HG03442 (cell line): Measurements from ENCODE around the gene MEGF9.

ENCODE experiments used
- ATAC-seq: cut with Tn5 transposase; IDR thresholded peaks from one replicate; pipeline ENCODE4 v1.9.1; 2021; ENCODE audit warnings: mild to moderate bottlenecking, moderate library complexity; ENCODE audit not compliant: unreplicated experiment

The MEGF9 gene

DNA sequence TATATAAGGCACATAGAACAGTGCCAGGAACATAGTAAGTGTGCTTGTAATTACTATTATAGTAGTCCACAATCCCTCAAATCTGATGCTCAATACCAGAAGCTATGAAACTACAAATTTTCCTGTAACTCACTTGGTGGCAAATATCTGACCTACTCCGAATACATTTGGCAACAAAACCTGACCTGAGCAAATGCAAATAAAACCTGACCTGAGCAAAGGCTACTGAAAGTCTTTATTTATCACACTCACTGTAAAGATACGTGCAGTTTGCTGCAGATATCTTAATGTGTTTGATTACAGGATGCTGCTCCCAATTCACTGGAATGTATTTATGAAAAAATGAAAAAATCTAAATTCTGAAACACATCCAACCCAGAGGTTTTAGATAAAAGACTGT lies 7.1 kb downstream of the MEGF9 start:
- no peak for ATAC-seq

DNA sequence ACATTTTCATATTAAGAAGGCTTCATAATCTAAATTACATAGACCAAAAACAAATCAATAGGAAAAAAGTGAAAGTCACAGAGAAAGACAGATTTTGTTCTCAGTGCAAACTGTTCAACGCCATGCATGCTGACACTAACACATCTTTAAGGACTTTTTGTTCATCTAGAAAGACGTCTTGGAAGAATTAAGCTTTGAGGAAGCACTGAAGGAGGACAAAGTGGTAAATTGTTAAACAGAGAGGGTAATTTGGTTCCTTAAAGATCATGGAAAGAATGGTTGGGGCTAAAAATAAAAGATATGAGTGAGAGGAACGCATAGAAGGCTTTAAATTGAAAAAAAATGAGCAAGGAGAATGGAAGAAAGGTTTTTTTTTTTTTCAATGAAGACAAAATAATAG lies 9.1 kb downstream of the MEGF9 start:
- no peak for ATAC-seq

DNA sequence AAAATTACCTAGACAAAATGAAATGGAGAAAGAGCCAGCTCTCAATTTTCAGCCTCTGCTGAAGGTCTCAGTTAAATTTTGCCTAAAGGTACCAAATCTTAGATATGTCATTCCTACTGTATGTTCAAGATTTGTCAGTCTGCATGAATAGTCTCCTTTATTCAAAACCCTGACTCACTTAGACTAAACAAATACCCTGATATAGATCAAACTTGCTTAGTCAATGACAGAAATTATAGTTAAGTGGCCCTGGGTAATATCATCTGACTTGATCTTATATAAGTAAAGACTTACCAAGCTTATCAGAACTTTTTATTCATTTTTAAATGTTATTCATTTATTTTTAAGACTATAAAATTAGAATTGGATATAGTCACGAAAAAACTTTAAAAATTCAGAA lies 12.2 kb downstream of the MEGF9 start:
- no peak for ATAC-seq

DNA sequence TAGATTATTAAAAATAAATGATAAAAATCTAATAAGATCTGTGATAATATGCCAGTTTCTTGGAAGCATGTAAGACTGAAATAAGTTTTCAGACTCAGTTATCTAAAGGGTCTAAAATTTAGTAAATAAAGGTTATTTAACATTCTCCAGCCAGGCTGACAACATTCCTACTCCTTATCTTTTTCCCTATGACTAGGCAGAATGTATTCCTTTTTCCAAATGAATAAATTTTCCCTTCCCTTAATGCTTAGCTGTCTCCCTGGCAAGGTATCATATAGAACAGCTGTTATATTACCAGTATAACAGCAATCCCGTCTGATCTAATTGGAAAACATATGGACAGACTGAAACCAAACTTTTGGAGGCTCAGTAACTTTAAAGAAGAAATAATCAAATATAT lies 13.0 kb downstream of the MEGF9 start:
- no peak for ATAC-seq

DNA sequence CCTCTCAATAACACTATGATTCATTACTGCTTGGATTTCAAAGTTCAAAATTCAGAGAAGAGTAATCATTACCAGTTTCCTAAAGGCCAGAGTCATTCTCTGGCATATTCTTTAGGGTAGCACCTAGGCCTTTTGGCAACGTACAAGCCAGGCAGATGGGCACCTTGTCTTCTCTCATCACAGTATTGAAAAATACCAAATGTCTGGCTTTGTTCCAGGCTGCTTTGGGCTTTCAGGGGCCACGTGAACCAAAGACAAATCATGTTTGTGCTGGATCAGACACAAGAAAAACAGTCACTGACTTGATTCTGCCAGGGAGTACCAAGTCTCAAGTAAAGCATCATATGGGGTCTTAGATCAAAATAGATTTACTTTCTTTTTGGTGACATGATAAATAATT lies 15.5 kb downstream of the MEGF9 start:
- ATAC-seq = no peak

DNA sequence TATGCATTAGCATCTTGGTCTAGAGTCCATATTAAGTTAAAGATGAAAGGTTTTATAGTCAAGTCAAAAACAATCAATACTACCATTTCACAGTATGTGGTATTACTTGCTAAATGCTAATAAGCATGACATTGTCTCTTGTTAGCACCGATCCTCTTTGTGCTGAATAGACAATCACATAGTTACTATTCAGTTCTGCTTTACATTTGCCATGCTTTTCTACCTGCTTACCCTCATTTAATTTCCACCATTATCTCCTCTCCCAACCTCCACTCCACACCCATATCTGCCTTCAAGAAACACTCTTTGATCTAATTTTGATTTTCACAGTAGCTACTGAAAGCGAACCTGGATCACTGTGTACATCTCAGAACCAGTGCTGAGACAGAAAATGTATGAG lies 16.8 kb downstream of the MEGF9 start:
- ATAC-seq = no peak

DNA sequence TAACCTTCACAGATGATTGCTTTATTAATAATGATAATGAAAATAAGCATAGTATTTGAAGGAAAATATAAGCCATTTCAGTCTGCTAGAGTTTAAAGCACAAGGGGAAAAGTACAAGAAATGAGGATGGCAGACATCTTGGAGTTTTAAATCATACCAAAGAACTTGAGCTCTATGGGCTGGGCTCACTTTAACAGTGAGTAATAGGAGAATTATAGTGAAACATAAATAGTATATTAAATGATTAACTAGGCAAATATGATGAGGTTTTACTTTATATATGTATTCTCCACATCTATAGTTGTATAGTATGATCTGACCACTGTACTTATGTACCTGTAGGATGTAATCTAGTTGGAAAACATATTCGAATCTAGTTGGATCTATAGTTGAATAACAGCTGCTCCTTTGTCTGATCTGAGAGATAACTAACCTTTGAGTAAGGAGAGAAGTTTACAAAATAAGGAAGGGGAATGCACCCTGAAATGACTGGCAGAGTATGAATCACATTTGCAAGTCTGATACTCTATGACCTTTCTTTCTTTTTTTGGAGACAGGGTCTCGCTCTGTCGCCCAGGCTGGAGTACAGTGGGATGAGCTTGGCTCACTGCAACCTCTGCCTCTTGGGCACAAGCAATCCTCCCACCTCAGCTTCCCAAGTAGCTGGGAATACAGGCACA lies 17.6 kb downstream of the MEGF9 start:
- ATAC-seq = no peak

DNA sequence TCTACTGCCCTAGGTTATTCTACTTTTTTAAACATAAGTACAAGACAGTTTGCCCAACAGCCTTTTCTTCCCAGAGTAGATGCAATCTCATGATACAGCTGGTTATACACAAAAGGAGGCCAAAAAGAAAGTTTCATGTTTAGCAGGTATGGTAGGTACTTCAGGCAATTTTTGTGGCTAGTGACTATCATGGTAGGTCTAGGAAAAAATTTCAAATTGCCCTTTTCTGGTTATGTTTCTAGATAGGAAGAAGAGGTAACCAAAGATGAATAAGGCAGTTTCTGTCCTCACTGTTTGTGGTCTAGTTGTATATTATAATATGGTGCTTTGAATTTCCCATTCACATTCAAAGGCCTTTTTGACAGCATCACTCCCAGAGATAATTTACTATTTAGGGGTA lies 19.7 kb downstream of the MEGF9 start:
- no peak for ATAC-seq

DNA sequence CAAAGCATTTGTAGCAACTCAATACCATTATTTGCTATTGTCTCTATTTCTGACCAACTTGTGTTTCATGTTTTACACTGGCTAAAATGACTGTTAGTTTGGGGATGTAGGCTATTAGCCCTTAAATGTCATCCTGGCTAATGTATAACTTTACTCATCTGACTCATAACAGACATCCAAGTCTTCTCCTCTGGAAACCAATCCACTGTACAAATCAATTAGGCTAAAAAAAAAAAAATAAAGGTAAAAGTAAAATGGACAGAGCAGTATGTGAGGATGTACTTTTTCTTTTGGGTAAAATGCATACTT lies 20.6 kb downstream of the MEGF9 start:
- peak; percentile 52 for ATAC-seq

DNA sequence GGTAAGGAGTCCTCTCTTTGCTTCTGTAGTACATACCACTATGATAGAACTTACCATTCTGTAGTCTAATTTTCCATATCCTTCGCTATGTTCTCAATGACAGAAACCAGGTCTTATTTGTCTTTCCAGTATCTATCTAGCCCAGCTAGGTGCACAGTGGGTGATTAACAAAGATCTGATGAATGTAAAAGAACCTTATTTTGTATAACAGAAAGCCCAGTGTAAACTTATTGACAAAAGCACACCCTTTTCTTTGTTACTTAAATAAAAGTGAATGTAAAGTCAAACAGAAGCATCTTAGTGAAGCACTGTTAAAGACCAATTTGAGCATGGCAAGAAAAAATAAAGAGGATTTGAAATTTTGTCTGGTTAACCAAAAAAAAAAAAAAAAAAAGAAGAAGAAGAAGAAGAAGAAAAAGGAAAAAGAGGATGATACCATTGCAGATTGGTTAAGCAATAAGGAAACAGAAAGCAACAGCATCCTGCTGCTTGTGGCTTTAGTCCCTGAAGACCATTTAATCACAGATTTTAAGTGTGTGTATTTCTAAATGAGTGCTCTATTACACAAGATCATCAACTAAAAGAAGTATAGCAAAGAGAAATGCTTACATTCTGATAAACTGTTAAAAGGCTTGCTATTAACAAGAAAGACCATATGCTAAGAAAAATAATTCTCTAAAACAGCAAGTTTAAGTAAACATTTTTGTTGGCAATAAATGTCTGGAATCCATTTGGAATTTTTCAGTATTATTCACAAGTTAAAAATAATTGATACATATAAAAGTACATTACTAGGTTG lies 21.2 kb downstream of the MEGF9 start:
- ATAC-seq = peak; percentile 59

DNA sequence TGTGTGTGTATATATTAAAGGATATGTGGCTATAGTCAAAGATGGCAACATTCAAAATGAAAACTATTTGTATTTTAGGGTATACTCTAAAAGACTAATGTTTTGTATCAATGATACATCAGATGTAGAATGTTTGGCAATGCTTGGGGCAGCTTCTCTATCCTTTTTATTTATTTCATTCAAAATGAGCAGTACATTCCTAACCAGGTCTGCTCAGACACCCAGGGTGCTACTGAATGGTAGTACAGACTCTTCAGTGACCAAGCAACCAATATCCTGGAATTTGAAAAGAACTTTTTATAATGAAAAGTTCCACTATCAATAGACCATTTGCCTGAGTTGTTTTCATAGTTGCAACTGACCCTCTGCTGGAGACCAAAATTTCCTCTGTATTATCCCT lies 23.9 kb downstream of the MEGF9 start:
- ATAC-seq = no peak

DNA sequence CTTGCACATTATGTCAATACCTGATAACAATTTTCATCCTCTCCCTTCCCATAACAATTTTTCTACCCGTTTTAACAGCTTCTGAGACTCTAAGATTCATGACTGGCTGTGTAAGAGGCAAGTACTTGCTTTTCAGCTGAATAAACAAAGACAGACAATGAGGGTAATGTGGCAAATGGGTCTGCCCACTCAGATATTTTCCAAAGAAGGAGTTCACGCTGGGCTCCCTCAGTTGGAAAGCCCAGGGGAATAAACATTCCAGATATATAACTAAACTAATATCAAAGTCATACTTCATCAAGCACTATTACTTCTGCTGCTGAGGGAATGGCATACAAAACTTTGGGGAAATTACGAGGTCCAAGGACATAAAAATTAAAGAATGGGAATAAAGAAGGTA lies 24.4 kb downstream of the MEGF9 start:
- ATAC-seq = no peak

DNA sequence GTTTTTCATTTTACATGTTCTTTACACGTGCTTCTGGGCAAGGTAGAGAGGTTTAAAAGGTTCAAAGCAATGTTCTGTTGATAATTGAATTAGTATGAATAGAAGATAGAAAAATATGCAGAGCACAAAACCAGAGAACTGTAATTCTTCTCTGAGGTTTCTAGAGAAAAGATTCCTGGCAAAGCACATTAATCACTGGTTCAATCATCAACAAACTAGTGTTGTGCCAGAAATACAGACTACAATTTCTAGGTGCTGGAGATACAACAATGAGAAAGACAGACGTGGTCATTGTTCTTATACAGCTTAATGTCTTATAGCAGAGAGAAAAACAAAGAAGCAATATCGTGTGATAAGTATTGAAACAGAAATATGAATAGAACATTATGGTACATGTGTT lies 25.5 kb downstream of the MEGF9 start:
- no peak for ATAC-seq

DNA sequence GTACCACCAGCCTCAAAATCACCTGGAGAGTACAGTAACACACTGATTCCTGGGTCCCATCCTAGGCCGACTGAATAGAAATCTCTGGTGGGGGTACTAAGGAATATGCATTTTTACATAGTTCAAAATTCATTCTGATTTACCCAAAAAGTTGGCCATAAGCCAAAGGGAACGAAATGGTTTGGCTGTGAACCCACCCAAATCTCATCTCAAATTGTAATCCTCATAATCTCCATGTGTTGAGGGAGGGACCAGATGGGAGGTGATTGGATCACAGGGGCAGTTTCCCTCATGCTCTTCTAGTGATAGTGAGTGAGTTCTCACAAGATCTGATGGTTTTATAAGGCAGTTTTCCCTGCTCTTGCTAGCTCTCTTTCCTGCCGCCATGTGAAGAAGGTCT lies 31.1 kb downstream of the MEGF9 start:
- no peak for ATAC-seq

DNA sequence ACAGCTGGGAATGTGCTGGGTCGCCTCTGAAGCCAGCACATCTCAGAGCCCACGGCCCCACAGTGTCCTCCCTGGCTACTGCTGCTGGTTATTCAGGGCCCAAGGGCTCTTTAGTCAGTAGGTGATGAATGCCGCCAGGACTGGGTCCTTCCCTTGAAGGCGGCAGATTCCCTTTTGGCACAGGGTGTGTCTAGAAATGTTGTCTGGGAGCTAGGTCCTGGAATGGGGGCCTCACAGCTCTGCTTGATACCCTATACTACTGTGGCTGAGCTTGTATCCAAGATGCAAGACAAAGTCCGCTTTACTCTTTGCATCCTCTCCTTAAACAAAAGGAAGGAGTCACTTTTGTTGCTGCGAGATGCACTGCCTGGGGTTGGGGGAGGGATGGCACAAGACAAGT lies 33.1 kb downstream of the MEGF9 start:
- no peak for ATAC-seq

DNA sequence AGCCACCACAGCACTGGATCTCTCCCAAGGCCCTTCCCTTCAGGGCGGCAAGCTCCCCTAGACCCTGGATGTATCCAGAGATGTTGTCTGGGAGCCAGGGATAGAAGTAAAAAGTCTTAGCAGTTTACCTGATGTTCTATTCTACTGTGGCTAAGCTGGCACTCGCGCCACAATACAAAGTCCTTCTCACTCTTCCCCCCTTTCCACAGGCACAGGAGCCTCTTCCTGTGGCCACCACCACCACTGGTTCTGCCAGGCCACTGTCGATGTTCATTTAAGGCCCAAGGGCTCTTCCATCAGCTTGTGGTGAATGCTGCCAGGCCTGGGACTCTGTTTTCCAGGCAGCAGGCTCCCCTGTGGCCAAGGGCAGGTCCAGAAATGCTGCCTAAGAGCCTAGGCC lies 33.7 kb downstream of the MEGF9 start:
- no peak for ATAC-seq

DNA sequence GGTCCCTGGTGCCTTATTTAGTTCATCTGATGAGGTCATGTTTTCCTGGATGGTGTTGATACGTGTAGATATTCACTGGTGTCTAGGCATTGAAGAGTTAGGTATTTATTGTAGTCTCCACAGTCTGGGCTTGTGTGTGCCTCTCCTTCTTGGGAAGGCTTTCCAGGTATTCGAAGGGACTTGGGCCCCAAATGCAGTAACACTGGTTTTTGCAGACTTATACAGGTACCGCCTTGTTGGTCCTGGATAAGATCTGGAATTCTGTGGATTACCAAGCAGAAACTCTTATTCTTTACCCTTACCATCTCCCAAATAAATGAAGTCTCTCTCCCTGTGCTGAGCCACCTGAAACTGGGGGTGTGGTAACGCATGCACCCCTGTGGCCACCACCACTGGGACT lies 34.1 kb downstream of the MEGF9 start:
- ATAC-seq = no peak

DNA sequence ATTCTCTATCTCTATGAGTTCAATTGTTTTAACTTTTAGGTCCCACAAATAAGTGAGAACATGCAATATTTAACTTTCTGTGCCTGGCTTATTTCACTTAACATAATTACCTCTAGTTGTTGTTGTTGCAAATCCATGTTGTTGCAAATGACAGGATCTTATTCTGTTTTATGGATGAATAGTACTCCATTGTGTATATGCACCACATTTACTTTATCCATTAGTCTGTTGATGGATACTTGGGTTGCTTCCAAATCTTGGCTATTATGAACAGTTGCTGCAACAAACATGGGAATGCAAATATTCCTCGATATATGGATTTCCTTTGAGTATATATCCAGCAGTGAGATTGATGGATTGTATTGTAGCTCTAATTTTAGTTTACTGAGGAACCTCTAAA lies 36.3 kb downstream of the MEGF9 start:
- ATAC-seq = no peak

DNA sequence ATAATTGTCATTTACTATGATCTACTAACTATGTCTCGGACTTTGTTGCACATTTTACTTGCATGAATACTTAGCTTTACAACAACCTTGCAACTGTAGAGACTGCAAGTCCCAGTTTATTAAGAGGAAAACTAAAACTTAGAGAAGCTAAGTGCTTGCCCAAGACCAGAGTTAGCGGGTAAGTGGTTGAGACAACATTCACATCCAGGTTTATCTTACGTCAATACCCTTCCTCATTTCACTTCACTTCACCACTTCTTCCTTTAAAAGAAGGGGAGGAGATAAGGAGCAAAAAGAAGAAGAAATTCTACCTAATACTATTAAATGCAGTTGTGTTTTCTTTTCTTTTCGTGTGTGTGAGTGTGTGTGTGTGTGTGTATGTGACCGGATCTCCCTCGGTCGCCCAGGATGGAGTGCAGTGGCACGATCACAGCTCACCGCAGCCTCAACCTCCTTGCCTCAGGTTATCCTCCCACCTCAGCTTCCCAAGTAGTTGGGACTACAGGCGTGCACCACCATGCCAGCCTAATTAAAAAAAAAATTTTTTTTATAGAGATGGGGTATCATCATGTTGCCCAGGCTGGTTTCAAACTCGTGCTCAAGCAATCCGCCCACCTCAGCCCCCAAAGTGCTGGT lies 37.4 kb downstream of the MEGF9 start:
- ATAC-seq = no peak

DNA sequence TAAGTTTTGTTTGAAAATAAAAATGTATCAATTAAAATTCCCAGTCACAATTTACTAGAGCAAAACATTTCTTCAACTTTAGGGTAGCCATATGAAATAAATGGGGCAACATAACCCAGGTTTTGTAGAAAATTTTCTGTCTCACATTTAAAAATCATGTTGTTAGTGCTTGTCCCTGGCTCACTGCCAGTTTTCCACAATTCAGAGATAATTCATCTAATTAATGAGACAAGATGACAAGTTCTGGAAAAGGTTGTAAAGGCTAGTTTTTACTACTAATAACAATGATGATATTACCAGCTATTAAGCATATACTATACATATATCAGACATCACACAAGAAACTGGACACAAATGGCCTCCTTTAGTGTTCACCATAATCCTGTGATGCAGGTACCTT lies 45.9 kb downstream of the MEGF9 start:
- ATAC-seq = no peak

DNA sequence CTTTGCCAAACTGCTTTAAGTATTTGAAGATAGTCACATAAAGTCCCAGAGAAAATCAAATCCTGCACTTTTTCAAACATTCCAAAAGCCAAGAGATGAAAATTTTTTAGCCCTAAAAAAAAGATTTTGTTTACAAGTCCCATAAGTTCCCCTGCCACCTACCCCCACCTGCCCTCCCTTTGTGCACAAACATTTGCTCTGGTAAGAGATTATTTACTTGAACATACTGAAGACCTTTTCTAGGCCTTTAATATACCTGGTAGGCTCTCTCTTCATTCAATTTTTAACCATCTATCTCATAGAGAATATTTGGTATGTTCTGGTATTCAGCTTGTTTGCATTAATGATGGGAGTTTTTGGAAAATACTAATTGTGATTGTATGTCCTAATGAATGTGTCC lies 50.3 kb downstream of the MEGF9 start:
- no peak for ATAC-seq

DNA sequence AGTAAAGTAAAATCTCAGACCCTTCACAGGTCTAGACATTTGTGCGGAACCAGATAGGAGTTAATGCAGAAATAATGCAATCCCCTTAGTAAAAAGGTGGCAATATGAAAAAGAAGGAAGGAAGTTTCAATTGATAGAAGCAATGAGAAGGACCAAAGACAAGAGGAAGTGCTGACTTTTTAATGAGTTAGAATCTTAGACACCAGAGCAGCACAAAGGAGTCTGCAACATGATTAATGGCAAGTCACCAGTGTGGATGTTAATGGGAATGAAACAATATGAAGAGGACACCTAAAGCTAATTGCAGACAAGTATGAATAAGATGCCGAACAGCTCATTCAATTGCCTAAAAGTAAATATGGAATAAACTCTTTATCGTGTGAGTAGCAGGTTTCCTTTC lies 50.9 kb downstream of the MEGF9 start:
- no peak for ATAC-seq
